Fibroblast of skin of left quadriceps (primary cell): Measurements from ENCODE around the gene PSD2.

Experiments
- DNase-seq, 2 experiments: peaks; one replicate each; pipeline ENCODE4 v3.0.0-alpha.2; 2013; ENCODE audit warnings: low read depth in 2 of 2

PSD2 gene

DNA sequence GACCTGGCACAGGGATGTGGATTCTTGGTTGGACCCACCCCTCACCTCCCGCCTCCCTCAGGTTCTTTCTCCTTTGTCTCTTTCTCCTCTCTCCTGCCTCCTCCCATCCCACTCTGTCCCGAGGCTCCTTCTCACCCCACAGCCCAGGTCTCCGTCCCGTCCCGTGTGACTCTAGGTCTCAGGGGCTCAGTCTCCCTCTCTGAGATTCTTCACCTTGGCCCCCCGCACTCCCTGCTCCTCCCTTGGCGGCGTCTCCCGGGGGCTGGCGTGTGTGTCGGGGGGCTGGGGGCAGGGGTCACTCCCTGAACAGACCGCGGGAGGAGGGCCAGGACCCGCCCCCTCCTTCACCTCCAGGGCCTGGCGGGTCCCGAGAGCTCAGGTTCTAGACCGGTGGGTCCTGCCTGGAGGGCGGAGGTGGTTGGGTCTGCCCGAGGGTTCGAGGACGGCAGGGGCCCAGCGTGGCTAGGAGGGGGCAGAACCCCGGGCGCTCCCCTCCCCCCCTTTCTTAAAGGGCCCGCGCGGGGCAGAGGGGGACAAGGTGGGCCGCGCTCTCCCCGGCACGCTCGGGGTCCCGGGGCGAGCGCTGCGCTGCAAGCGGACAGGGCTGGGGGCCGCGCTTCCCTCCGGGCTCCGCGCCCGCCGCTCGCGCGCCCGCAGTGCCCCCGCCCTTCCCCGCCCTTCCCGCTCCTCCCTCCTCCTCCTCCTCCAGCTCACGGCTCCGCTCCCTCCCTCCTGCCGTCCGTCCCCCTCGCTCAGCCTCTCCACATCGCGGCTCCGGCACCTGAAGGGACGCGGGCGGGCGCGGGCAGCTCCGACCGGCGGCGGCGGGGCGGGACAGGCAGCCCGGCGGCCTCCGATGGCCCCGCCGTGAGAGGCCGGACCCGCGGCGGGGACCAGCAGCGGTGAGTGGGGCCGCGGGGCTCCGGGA lies at the start of gene PSD2:
Gene PSD2 (plus strand): TSS at position 735 of the 928 bp plus-strand sequence. CDS start 13,633 bp downstream, outside the sequence.
- no peak for DNase-seq

GRCh38 chr5:139746691-139747582 lies 48.7 kb upstream of the PSD2 start:
- no peak for DNase-seq

DNA sequence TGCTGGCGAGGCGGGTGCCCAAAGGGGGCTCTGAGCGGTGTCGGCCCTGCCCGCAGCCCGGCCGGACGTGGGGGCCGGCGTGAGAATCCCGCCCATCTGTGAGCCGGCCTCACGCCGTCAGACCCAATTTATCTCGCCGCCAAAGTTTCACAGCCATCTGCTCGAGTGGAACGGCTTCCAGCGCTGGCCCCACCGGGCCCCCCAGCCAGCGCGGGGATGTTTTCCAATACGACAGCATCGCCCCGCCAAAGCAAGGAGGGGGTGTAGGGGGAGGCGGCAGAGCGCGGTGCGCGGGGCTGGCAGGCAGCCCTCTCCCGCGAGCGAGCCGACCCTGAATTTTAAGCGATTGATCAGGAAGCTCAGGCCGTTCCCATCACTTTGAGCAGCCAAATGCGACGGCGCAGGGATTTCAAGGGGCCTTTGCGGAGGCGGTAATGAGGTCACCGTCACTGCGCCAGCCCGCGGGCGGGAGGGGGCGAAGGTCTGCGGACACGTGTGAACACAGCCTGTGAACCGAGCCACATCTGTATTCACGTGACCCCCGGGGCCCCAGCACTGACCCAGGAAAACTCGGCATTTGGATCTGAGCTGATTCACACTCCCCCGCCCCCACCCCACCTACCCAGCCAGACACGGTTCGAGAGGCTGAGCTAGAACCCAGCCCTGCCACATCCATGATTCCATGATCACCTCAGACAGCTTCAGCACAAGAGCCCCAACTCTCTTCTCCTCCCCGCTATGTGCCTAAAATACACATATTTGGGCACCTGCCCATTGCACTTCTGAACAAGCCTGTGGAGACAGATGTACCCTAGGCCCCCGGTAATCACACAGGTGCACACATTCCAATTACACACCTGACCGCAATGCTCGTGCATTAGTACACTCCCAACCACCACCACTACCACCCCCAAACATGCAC lies 47.8 kb upstream of the PSD2 start:
- DNase-seq: no peak

DNA sequence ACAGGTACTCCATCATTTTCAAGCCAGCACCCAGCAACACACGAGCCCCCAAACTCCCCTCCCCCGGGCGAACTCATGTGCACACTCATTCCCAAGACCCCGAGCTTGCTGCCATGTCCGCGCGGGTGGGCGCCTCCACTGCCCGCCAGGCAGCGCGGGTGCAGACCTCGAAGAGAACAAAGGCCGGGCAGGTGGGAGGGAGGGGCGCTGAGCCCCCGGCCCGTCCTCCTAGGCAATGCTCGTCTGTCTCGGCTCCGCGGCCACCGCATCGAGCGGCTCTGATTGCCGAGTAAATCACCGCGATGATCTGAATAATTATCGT lies 47.1 kb upstream of the PSD2 start:
- DNase-seq: no peak

GRCh38 chr5:139749242-139749641 lies 46.4 kb upstream of the PSD2 start:
- no peak for DNase-seq

DNA sequence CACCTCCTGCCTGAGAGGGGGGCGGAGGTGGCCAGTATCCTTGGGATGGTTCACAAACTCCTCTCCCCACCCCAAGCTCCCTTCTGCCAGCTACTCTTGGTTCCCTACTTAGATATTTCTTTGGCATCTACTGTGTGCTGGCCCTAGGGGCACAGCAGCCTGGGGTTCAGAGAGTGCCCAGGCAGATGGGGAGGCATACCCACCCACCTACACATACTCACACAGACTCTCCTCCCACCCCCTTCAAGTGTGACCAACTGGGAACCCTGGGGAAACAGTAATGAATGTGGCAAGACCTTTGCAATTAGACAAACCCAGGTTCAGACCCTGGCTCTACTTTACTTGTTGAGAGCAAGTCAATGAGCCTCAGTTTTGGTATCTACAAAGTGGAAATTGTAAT lies 44.4 kb upstream of the PSD2 start:
- no peak for DNase-seq

DNA sequence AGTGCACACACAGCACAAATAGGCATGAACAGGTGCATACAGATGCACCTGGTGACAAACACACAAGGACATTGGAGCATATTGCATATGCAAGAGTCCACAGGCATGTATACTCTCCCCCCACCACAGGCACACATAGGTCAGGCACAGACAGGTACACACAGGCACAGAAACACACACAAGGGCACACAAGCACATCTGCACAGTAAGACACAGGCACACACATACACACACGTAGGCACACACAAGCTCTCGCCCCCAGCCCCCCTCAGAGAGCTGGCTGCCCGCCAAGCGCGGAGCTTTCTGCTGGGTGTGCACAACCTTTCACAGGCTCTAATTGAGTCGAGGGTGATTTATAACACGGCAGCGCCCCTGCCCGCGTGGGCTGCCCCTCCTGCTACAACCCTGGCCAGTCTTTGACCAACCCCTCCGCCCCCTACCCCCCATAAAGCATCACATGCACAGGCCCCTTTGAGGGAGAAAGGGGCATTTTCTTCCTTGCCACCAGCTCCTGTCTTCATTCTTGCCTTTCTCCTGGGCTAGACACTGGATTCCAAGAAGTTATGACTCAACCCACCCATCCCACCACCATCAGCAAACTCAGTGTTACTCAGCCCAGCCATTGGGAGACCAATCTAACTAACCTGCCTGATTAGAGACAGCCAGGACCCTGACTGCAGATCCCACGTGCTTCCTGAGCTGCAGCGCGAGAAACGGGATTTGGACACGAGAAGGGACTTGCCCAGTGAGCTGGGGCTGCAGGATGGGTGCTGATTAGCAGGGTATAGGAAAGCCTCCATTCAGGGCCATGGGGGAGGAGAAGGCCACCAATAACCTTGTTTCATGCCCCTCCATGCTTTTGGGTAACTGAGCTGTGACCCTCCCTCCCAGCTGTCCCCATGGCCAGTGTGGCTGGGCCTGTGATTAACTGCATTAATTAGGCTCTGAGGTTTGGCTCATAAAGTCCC lies 42.8 kb upstream of the PSD2 start:
- DNase-seq: peak; percentile 26 to 37

- DNase-seq: no peak
Observed at GRCh38 chr5:139755892-139756671, 39.5 kb upstream of the PSD2 start.

- DNase-seq: no peak
Observed at GRCh38 chr5:139756971-139757370, 38.6 kb upstream of the PSD2 start.

- DNase-seq: no peak
Observed at GRCh38 chr5:139757727-139758509, 37.7 kb upstream of the PSD2 start.

- DNase-seq: no peak
Observed at GRCh38 chr5:139758510-139759075, 37.0 kb upstream of the PSD2 start.

DNA sequence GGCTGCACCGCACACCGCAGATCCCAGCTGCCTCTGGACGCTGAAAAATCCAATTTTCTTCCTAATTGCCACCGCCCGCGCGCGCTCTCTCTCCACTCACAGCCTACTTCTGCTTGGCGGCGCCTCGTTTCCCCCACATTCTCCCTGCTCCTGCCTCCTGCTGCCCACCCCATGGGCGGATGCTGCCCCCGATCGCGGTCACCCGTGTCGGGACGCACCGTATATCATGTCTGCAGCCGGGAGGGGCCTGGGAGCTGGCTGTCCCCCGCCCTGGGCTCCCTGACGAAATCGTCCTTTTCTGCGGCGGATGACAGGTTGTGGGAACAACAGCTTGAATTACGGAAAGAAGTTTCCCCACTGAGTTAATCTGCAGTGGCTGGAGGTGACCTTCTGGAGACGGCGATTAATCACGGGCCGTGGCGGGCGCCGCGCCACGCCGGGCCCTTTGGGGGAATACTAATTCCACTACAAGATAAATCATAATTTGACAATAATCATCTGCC lies 36.3 kb upstream of the PSD2 start:
- no peak for DNase-seq

DNA sequence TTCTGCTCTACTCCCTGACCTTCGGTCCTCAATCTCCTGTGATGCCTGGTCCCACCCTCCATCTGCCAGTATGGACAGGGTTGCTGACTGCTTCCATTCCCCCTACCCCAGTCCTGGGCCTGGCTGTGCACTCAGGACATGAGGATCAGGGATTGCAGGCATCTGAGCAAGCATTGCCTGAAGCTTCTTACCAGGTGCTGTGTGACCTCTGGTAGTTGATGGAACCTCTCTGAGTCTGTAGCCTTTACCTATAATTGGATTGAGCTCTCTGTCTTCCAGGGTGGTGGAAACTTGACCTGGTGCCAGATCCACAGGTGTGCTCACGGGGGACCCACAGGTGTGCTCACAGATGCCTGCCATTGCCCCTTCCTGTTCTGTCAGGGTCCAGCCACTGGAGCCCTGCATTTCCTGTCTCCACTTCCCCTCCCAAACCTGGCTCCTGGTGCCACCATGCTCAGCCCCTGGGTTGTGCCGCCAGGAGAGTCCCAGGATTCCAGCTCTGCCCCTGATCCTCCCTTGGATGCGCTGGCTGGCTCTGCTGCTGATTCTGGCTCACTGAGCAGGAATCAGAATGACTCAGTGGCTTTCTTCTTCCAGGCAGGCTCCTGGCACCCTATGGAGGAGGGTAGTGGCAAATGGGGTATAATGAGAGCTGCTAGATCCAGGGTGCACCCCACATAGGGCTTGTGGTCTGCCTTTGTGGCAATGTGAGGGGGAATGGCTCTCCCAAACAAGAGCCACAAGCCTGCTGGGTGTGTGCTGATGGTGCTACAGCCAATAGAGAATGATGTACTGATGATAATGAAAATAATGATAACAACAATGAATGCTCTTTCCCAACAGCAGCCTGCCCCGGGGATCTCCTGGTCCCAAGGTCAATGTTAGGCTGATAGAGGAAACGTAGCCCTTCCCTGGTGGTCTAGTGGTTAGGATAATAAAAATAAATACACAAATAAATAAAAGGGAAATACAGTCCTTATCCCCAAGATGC lies 35.2 kb upstream of the PSD2 start:
- DNase-seq: no peak

DNA sequence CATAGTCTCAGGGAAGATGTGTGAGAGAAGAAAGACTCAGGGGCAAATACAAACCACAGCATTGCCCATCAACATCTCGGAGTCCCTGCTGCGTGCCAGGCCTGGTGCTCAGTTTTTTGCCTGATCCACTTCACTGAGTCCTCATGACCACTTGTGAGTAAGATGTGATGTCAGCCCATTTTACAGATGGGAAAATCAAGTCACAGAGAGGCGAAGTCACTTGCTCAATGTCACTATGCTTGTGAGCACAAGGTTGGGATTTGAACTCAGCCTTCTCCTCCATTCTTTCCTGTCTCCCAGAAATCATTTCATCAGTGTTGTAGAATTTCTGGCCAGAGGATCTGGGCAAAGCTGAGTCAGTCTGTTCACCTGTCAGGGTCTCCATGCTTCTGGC lies 34.6 kb upstream of the PSD2 start:
- no peak for DNase-seq

DNA sequence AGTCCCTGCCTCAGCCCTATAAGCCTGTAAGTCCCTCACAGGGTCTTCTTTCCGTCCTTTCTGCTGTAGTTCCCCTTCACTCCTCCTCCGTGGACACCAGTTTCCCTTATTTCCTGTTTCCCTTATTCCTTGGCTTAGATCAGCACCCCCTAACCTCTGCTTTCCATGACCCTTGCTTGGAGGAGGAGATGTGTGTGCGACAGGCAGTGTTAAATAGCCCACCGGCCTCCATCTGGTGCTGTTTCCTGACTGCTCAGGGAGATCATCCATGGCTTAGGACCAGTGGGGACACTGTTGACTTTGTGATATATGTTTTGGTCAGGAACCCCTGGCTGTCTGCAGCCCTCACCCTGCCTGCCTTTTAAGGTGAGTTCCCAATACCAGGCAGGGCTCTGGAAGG lies 34.1 kb upstream of the PSD2 start:
- no peak for DNase-seq

DNA sequence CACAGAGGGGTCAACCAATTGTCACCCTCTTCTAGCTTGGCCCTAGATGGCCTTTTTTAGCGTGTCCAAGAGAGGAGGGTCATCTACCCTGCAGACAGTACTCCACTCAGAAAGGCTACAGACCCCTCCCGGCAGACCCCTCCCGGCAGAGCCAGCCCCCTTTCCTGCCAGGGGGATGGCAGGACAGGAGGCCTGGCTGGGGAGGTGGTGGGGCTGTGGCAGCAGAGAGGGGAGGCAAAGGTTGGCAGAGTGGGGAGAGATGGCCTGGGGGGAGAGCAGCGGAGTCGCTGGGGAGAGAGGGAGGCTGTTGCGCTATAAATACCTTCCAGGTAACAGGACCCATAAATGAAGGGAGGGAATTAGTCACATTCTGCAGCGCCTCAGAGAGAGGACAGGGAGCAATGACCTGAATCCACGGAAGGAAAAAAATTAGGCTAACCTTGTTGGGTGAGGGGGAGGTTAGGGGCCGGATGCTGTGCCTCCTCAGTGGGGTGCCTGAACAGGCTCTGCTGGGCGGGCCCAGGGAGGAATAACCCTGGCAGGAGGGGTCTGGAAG lies 32.9 kb upstream of the PSD2 start:
- DNase-seq: no peak
